Retinal pigment epithelial cell (primary cell): ENCODE data around the gene SRRM3.
A peak's percentile ranks its signal among the peaks of the same experiment; 100 is the strongest.
"Not testable (repeated sequence)": the region's sequence is repeated elsewhere in the genome, so short reads cannot be mapped to it uniquely, and the experiment has no call there.

ENCODE experiments used
- DNase-seq: peaks from one replicate; pipeline ENCODE4 v3.0.0-alpha.2; 2010; ENCODE audit warnings: low read depth
- H3K4me3 ChIP-seq: 2 replicates; pipeline ENCODE4 v1.5.1; 2011; ENCODE audit warnings: mild to moderate bottlenecking, low read length, control low read depth, moderate library complexity
- TF ChIP-seq, protein P1 (sequence below): conservative IDR thresholded peaks from 2 replicates; pipeline ENCODE4 v1.5.1; 2011; ENCODE audit warnings: low read depth, low read length, control low read depth, inconsistent platforms

Gene SRRM3

DNA sequence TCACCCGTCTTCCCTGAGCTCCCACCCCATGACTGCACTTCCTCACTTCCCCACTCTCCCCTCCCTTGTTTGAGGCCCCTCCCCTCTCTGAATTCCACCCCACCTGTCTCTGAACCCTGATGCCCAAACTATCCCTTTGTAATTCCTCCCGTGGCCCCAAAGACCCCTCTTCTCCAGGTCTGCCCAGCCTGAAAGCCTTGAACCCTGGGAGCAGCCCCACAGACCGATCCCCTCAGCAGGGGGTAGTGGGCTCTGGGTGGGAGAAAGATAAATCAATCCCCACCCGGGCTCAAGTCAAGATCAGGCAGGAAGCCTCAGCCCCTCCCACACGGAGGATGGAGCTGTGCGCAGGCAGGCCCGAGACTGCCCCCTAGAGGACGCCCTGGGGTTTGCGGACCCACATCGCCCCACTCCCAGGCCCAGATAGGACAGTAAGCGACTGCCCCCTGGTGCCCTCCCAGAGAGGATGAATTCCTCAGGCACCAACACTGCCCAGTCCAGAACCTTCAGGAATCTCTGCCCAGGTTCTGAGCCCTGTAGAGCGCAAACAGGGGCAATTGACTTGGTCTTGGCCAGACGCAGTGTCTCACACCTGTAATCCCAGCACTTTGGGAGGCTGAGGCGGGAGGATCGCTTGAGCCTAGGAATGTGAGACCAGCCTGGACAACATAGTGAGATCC lies 112.5 kb downstream of the SRRM3 start:
- no peak overlapping the region for H3K4me3 ChIP-seq
- TF ChIP-seq, protein P1, sequence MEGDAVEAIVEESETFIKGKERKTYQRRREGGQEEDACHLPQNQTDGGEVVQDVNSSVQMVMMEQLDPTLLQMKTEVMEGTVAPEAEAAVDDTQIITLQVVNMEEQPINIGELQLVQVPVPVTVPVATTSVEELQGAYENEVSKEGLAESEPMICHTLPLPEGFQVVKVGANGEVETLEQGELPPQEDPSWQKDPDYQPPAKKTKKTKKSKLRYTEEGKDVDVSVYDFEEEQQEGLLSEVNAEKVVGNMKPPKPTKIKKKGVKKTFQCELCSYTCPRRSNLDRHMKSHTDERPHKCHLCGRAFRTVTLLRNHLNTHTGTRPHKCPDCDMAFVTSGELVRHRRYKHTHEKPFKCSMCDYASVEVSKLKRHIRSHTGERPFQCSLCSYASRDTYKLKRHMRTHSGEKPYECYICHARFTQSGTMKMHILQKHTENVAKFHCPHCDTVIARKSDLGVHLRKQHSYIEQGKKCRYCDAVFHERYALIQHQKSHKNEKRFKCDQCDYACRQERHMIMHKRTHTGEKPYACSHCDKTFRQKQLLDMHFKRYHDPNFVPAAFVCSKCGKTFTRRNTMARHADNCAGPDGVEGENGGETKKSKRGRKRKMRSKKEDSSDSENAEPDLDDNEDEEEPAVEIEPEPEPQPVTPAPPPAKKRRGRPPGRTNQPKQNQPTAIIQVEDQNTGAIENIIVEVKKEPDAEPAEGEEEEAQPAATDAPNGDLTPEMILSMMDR, result peak; percentile 100

GRCh38 chr7:76314740-76315139 lies 113.0 kb downstream of the SRRM3 start:
- H3K4me3 ChIP-seq, DNase-seq: not testable (repeated sequence)

More for the DNA sequence above, 112.5 kb downstream of the SRRM3 start:
- no peak for DNase-seq

GRCh38 chr7:76315364-76315763 lies 113.7 kb downstream of the SRRM3 start:
- DNase-seq, result no peak
- no peak overlapping the region for H3K4me3 ChIP-seq
- TF ChIP-seq, protein P1, result no peak

DNA sequence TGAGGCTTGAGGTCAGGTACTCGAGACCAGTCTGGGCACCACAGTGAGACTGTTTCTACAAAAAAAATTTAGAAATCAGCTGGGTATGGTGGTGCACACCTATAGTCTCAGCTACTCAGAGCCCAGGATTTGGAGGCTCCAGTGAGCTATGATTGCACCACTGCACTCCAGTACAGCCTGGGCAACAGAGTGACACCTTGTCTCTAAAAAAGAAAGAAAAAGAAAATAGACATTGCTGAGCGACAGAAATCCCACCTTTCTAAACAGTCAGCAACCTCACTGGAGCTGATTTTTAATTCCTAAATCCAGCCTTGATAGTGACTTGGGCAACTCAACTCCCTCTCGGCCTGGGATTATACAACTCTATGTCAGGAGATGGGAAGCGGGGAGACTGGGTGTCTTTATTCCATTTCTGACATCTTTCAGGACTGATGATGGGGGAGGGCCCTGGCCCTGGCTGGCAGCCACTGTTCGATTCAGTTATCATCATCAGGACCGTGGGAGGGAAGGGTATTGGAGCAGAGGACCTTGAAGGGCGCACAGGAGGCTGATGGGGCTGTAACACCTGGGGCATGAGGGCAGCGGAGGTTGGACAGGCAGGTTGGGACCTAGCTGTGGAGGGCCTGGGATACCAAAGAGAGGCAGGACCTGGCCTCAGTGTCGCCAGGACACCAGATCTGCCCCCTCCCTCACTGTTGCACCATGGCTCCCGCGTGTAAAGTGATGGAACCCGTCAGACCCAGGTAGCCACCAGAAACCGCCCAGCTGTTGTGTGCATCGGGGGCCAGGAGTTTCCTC lies 115.5 kb downstream of the SRRM3 start:
- DNase-seq, result no peak
- TF ChIP-seq, protein P1, result no peak
- peak overlapping the region; percentile 73 for H3K4me3 ChIP-seq

GRCh38 chr7:76317782-76318487 lies 116.2 kb downstream of the SRRM3 start:
- peak; percentile 83 for DNase-seq
- peak overlapping the region; percentile 73 for H3K4me3 ChIP-seq
- TF ChIP-seq, protein P1, result no peak

GRCh38 chr7:76318488-76319353 lies 117.0 kb downstream of the SRRM3 start:
- H3K4me3 ChIP-seq, result peak overlapping the region; percentile 73
- DNase-seq, result no peak
- TF ChIP-seq, protein P1, result peak; percentile 32
